GM10847 (cell line): ENCODE results near the gene SETBP1.

ENCODE experiments used
- POLR2A ChIP-seq: IDR thresholded peaks from 2 replicates; pipeline ENCODE4 v1.6.1; 2011; ENCODE audit not compliant: insufficient read length; ENCODE audit errors: extremely low read depth

SETBP1 gene

DNA sequence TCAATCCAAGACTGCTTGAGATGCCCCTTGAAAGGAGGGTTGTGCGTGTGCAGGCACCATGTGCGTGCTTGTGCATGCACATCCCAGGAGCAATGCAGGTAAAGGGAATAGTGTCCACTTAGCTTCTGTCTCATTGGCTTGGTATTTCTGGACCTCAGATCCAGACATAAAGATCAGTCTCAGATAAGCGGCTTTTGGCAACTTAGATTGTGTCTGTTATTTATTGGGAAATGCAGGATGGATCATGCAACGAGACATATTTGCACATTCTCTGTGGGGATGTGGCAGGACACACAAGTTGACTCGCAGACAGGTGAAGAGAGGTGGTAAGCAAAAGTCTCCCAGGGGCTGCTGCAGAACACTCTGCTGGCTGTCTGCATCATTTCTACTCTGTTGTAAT is 67.9 kb downstream of the SETBP1 start:
- TF ChIP-seq POLR2A = no peak

DNA sequence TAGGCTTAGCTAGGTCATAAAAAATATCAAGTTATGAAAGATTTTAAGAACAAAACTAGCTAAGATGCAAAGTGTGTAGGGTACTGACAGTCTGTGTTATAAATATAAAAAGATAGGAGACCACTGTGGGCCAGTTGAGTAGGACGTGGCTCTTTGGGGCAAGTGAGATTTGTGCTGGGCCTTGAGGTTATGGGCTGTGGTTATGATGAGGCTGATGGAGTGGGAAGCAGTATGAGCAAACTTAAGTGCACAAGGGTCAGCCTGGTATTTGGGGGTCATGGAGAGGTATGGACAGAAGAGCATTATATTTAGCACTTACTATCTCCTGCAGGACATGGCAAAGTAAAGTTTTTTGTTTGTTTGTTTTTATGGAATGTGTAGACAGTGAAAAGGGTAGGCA is 70.1 kb downstream of the SETBP1 start:
- TF ChIP-seq POLR2A = no peak

DNA sequence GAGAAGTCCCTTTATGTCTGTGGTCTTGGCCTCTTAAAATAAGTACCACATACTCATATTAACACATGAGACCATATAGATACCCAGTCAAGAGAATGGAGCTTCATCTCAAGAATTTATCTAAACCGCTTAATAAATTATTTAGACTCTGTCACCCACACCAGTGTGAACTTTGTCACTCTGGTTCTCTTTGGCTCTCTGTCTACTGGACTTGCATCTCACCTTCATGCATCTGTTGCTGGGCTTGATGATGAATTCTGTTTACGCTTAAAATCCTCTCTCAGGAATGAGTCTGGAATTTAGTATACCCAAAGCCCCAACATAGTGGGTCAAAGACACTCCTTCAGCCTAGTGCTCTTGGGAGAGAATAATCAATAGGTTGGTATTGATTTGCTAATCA is 73.9 kb downstream of the SETBP1 start:
- no peak for TF ChIP-seq POLR2A

DNA sequence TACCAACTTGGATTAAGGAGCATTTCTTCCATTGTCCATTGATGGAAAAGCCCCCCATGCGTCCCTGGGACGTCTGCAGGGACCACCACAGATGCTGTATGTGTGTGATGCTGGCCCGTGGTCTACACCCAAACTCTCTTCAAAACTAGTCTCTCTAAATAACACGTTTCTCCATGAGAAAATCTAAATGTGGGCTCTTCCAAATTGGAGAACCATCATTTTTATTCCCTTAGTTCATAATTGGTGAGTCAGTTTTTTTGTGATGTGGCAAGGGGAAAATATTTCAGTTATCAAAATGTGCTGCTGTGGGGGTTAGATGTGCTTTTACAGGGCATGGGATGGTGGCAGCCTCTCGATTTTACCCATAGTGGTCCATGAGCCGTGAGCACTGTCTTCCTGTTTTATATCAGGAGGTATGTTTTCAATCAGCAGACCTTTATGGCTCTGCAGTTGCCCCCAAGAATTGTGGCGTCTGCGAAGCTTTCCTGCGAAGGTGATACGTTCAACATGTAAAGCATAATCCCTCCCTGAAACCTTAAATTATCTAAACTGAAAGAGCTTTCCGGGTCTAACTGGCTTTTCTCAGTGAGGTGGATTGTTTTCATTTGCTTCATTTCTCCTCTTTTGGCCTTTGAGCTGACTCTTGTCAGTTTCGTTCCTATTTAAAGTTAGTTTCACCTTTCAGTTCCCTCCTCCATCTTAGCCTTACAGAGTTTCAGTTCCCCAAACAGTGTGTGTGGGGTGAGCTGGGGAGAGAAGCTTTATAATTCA is 78.4 kb downstream of the SETBP1 start:
- no peak for TF ChIP-seq POLR2A

GRCh38 chr18:44759925-44760342 is 79.2 kb downstream of the SETBP1 start:
- no peak for TF ChIP-seq POLR2A

GRCh38 chr18:44761812-44762211 is 81.1 kb downstream of the SETBP1 start:
- no peak for TF ChIP-seq POLR2A

GRCh38 chr18:44763327-44763726 is 82.6 kb downstream of the SETBP1 start:
- TF ChIP-seq POLR2A = no peak

DNA sequence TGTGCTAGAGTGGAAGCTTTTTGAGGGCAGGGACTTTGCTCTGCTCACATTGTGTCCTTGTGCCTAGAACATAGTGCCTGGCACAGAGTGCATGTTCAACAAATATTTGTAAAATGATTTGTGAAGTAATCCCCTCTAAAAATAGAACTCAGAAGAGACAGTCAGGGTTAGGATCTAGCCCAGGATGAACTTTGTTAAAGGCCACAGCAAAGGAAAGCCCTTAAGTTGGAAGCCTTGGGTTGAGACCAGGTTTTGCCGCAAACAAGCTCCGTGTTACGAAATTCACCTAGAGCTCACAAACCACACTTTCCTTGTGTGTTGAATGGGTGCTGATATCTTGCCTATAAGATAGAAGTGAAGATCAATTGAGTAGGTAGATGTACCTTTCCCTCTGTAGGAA is 84.2 kb downstream of the SETBP1 start:
- TF ChIP-seq POLR2A = no peak

DNA sequence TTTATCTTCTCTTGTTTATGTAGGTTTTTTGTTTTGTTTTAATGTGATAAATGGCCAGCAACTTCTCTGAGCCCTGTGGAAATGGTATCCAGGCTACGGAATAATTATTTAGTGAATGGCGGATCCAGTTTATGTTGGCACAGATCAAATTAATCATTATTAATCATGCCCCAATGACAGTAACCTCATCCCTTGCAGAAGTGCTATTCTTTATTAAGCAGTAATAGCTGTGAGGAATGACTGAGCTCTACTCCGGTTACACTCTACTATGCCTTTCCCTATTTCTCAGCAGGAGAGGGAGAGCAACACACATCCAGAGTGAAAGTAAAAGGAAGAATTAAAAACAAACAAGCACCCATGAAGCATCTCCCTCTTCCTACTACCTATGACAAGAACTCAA is 84.8 kb downstream of the SETBP1 start:
- no peak for TF ChIP-seq POLR2A

DNA sequence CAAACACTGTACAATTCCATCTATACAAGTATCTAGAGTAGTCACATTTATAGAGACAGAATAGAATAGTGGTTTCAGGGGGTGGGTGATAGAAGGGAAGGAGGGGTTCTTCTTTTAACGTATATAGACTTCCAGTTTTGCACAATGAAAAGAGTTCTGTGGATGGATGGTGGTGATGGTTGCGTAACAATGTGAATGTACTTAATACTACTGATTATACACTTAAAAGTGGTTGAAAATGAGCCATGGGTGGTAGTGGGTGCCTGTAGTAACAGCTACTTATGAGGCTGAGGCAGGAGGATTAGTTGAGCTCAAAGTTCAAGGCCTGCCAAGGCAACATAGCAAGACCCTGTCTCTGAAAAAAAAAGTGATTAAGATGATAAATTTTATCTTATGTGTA is 85.8 kb downstream of the SETBP1 start:
- TF ChIP-seq POLR2A = no peak

GRCh38 chr18:44767807-44768206 is 87.1 kb downstream of the SETBP1 start:
- TF ChIP-seq POLR2A = no peak

DNA sequence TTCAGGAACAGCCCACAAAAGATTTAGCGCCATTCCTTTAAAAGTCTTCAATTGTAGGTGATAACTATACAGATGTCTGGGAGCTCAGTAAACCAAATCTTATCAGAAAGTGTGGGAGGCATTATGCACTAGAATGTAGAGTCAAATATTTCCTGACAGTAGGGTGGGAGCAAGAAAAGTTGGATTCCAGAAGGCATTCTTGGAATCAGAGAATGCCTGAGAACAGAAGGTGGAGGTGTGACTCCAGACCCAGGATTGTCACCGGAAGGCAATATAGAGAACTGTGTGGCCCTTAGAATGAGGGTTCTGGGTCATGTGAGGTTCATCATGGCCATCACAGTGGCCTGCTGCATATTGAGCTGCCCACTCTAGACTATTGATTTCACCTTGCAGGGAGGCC is 90.0 kb downstream of the SETBP1 start:
- no peak for TF ChIP-seq POLR2A

DNA sequence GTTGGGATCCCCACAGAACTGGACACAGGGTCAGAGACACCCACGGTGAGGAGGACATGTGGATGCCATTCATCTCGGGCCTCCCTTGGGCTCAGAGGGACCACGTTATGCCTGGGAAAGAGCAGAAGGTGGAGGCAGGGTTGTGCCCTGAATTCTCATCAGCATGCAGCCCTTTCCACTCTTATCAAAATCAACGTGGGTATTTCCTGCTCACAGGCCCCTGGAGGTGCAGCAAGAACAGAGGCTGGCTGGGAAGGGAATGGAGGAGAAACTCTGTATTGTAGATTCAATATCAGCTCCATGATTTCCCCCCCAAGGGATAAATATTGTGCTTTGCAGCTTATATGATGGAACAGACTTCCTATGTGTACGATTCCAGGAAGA is 90.9 kb downstream of the SETBP1 start:
- TF ChIP-seq POLR2A = no peak

GRCh38 chr18:44771956-44772917 is 91.5 kb downstream of the SETBP1 start:
- TF ChIP-seq POLR2A = no peak

- no peak for TF ChIP-seq POLR2A
Observed at GRCh38 chr18:44773640-44774155, 93.0 kb downstream of the SETBP1 start.

DNA sequence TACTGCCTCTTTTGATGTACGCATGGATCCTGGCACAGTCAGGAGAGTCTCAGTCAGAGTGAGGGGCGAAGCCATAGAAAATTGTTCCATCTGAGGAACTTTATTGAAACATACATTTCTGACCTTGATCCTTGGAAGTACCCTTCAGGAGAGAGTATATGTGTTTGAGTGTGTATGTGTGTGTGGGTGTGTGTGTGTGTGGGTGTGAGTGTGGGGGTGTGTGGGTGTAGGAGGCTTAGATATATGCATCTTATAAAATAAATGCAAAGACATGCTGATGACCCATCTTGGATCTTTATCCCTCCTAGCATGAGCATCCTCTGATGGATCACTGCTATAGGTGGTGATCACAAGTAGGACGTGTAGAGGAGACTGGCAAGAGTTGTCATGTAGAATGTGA is 93.5 kb downstream of the SETBP1 start:
- no peak for TF ChIP-seq POLR2A

- no peak for TF ChIP-seq POLR2A
Observed at GRCh38 chr18:44777457-44778192, 96.9 kb downstream of the SETBP1 start.
